HUES6 (cell line): ENCODE results near the gene AMIGO3.

Source experiments
- H3K27ac ChIP-seq: 2 replicates; pipeline ENCODE4 v1.7.0; 2013; ENCODE audit warnings: low read depth, mild to moderate bottlenecking, low read length, inconsistent platforms
- H3K27me3 ChIP-seq: 2 replicates; pipeline ENCODE4 v1.6.1; 2013; ENCODE audit warnings: low read length; ENCODE audit not compliant: control insufficient read depth, insufficient read depth
- H3K36me3 ChIP-seq: 2 replicates; pipeline ENCODE4 v1.6.1; 2013; ENCODE audit warnings: low read length; ENCODE audit not compliant: control insufficient read depth, insufficient read depth
- H3K4me1 ChIP-seq: 2 replicates; pipeline ENCODE4 v1.6.1; 2013; ENCODE audit warnings: low read length; ENCODE audit not compliant: control insufficient read depth, insufficient read depth
- H3K4me3 ChIP-seq: 2 replicates; pipeline ENCODE4 v1.5.1; 2013; ENCODE audit warnings: low read depth, low read length
- H3K9ac ChIP-seq: one replicate; pipeline ENCODE4 v1.6.1; 2013; ENCODE audit warnings: mild to moderate bottlenecking, low read length
- H3K9me3 ChIP-seq: 2 replicates; pipeline ENCODE4 v1.6.1; 2013; ENCODE audit warnings: low read depth, low read length; ENCODE audit not compliant: control insufficient read depth, insufficient read depth

AMIGO3 gene

DNA sequence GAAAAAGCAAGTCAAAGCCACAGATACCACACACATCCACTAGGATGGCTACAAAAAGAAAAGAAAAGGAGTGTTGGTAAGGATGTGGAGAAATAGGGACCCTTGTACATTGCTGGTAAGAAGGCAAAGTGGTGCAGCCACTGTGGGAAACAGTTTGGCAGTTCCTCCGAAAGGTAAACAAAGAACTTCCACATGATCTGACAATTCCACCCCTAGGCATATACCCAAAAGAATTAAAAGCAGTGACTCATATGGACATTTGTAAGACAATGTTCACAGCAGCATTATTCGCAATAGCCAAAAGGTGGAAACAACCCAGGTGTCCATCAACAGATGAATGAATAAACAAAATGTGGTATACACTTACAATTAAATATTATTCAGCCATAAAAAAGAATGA lies 26.5 kb upstream of the AMIGO3 start:
- Histone ChIP-seq H3K9me3 (no peaks in the 10 kb centered on the region), H3K4me1 (no peaks in the 10 kb centered on the region), H3K4me3 (no peak overlapping the region), H3K9ac (no peak overlapping the region), H3K27me3 (no peaks in the 10 kb centered on the region), H3K36me3 (peaks cover 29% of the 10 kb centered on the region), H3K27ac (no peak overlapping the region)

DNA sequence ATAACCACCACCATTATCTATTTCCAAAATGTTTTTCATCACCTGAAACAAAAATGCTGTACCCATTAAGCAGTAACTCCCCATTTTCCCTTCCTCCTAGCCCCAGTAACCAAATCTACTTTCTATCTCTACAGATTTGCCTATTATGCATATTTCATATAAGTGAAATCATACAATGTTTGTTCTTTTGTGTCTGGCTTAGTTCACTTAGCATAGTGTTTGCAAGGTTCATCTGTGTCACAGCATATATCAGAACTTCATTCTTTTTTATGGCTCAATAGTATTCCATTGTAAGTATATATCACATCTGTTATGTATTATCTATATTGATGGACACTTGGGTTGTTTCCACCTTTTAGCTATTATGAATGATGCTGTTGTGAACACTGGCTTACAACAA lies 20.9 kb upstream of the AMIGO3 start:
- Histone ChIP-seq H3K9ac (no peak overlapping the region), H3K27me3 (no peaks in the 10 kb centered on the region), H3K27ac (no peak overlapping the region), H3K4me1 (no peaks in the 10 kb centered on the region), H3K36me3 (peaks cover 47% of the 10 kb centered on the region), H3K4me3 (no peak overlapping the region), H3K9me3 (no peaks in the 10 kb centered on the region)

DNA sequence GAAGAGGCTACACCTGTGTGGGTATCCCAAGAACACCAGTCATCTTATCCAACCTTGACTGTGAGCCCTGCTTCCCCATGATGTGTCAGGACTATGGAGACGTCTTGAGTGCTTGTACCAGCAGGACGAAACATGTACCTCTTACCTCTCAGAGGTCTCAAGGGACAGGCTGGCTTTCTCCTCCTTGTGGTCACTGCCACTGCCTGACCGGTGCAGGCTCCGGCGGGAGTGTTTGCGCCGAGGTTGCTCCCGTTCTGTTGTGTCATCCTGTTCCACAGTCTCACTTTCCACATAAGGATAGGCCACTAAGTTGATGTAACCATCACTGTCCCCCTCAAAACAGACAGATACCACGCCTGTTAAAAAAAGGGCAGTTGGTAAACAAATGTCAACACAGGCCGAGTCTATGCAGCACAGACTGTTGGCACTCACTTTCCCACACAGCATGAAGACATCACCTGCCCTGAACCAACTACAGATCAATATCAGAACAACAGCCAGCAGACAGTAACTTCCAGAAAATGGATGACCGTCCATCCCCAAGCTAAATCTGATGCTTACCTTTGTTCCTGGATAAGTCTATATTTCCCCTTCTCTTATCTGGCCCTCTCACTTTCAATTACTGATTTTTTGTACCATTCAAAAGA lies 18.7 kb upstream of the AMIGO3 start:
- Histone ChIP-seq H3K9ac (no peak overlapping the region), H3K4me3 (no peak overlapping the region), H3K27ac (no peak overlapping the region), H3K36me3 (peaks cover 57% of the 10 kb centered on the region), H3K27me3 (no peaks in the 10 kb centered on the region), H3K4me1 (no peaks in the 10 kb centered on the region), H3K9me3 (no peaks in the 10 kb centered on the region)

DNA sequence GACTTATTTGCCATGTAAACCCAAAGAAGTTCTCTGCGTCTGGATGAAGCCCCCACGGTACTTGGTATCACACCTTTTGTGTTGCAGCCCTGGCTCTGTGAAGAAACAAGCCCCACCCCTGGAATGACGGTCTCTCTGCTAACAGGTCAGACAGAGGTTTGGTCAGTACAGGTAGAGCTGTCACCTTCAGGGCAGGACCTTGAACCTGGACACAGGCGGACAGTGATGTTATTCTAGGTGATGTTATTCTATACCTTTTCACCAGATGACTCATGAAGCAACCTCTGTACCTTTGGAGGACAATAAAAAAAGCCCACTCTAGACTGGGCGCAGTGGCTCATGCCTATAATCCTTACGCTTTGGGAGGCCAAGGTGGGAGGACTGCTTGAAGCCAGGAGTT lies 15.3 kb upstream of the AMIGO3 start:
- H3K27me3 ChIP-seq: no peaks in the 10 kb centered on the region
- no peaks in the 10 kb centered on the region for H3K4me1 ChIP-seq
- no peak overlapping the region for H3K4me3 ChIP-seq
- no peak overlapping the region for H3K27ac ChIP-seq
- H3K9ac ChIP-seq: no peak overlapping the region
- no peaks in the 10 kb centered on the region for H3K9me3 ChIP-seq
- H3K36me3 ChIP-seq: peaks cover 73% of the 10 kb centered on the region

GRCh38 chr3:49733551-49733950 lies 14.1 kb upstream of the AMIGO3 start:
- Histone ChIP-seq H3K27me3 (no peaks in the 10 kb centered on the region), H3K36me3 (peaks cover 70% of the 10 kb centered on the region), H3K9me3 (no peaks in the 10 kb centered on the region), H3K4me3 (no peak overlapping the region), H3K4me1 (no peaks in the 10 kb centered on the region), H3K27ac (no peak overlapping the region), H3K9ac (no peak overlapping the region)

GRCh38 chr3:49732597-49732996 lies 13.1 kb upstream of the AMIGO3 start:
- Histone ChIP-seq H3K9me3 (no peaks in the 10 kb centered on the region), H3K27me3 (no peaks in the 10 kb centered on the region), H3K27ac (no peak overlapping the region), H3K4me1 (no peaks in the 10 kb centered on the region), H3K4me3 (no peak overlapping the region), H3K9ac (no peak overlapping the region), H3K36me3 (peaks cover 67% of the 10 kb centered on the region)

DNA sequence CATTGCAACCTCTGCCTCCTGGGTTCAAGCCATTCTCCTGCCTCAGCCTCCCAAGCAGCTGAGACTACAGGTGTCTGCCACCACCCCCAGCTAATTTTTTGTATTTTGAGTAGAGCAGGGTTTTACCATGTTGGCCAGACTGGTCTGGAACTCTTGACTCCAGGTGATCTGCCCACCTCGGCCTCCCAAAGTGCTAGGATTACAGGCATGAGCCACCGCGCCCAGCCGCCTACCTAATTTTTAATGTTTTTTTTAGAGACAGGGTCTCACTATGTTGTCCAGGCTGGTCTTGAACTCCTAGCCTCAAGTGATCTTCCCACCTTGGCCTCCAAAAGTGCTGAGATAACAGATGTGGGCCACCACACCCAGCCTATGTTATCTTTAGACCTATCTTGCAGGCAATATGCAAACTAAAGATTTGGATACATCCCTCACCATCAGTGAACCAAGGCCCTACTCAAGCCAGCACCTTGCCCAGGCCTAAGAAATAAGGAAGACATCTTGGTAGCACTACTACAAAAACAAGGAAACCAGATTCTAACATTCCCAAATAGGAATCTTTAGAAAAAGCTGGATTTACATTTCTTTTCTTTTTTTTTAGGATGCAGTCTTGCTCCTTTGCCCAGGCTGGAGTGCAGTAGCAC lies 10.6 kb upstream of the AMIGO3 start:
- Histone ChIP-seq H3K9ac (no peak overlapping the region), H3K4me3 (no peak overlapping the region), H3K36me3 (peaks cover 64% of the 10 kb centered on the region), H3K4me1 (no peaks in the 10 kb centered on the region), H3K9me3 (no peaks in the 10 kb centered on the region), H3K27ac (no peak overlapping the region), H3K27me3 (no peaks in the 10 kb centered on the region)

GRCh38 chr3:49727924-49728361 lies 8.5 kb upstream of the AMIGO3 start:
- H3K9ac ChIP-seq: no peak overlapping the region
- no peaks in the 10 kb centered on the region for H3K27me3 ChIP-seq
- H3K9me3 ChIP-seq: no peaks in the 10 kb centered on the region
- peaks cover 48% of the 10 kb centered on the region for H3K36me3 ChIP-seq
- no peak overlapping the region for H3K4me3 ChIP-seq
- no peak overlapping the region for H3K27ac ChIP-seq
- H3K4me1 ChIP-seq: peaks cover 6% of the 10 kb centered on the region; the same call in 1 of the 2 replicates

DNA sequence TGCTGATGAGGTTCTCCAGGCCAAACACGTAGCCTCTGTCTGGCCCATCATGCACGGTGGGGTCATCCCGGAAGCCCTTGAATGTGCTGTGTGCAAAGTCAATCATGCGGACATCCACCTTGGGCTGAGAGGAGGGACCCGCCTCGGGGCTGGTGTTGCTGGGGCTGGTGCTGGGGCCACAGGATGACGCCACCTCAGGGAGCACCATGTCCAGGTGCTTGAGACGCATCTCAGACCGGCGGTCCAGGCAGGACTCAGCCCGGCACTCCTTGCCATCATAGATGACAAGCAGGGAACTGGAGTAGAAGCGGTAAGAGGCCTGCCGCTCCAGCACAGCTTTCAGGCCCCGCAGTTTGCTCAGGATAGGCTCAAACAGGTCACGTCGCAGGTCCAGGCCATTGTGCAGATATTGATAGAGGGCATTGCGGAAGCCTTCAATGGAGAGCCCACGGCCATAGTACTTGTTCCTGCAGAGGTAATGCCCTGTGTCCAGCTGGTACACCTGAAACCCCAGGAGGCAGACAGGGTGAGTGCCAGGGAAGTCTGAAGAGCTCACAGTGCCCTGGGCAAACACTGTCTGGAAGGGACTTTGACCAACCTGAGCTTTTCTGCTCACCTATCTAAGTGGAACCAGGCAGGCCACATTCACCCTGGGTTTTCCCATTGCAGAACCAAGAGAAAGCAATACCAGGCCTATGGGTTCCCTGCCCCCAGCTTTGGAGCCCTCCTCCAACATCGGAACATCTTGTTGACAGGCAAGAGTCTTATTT lies 7.9 kb upstream of the AMIGO3 start:
- Histone ChIP-seq H3K9ac (no peak overlapping the region), H3K4me1 (peaks cover 10% of the 10 kb centered on the region; the same call in 1 of the 2 replicates), H3K27me3 (no peaks in the 10 kb centered on the region), H3K4me3 (no peak overlapping the region), H3K36me3 (peaks cover 47% of the 10 kb centered on the region), H3K9me3 (no peaks in the 10 kb centered on the region), H3K27ac (no peak overlapping the region)

- Histone ChIP-seq H3K9ac (no peak overlapping the region), H3K27ac (no peak overlapping the region), H3K27me3 (no peaks in the 10 kb centered on the region), H3K36me3 (peaks cover 47% of the 10 kb centered on the region), H3K4me1 (peaks cover 10% of the 10 kb centered on the region; the same call in 1 of the 2 replicates), H3K4me3 (no peak overlapping the region), H3K9me3 (no peaks in the 10 kb centered on the region)
Observed at GRCh38 chr3:49725906-49726681, 6.6 kb upstream of the AMIGO3 start.
